Stimulated activated CD8-positive, alpha-beta memory T cell treated with anti-CD3 and anti-CD28 coated beads, Interleukin-2, amount 100 ng/mL, for 48 hours (primary cell): ENCODE results near the gene CCDC183.
"Not testable (repeated sequence)": the region's sequence is repeated elsewhere in the genome, so short reads cannot be mapped to it uniquely, and the experiment has no call there.

Experiments used
- DNase-seq, 2 donors: peaks; one replicate each; pipeline ENCODE4 v3.0.0-alpha.2; 2020; ENCODE audit warnings: low read depth in 2 of 2

The CCDC183 gene

GRCh38 chr9:136824496-136825225 lies 28.5 kb downstream of the CCDC183 start:
- DNase-seq = no peak

- no peak for DNase-seq
These were observed 29.4 kb downstream of the CCDC183 start for GRCh38 chr9:136825295-136826187.

GRCh38 chr9:136826188-136826541 lies 30.0 kb downstream of the CCDC183 start:
- no peak for DNase-seq

- DNase-seq = no peak
These were observed 30.8 kb downstream of the CCDC183 start for GRCh38 chr9:136826703-136827582.

- no peak for DNase-seq
These were observed 31.8 kb downstream of the CCDC183 start for GRCh38 chr9:136827794-136828473.

- no peak for DNase-seq
These were observed 32.5 kb downstream of the CCDC183 start for GRCh38 chr9:136828474-136829140.

GRCh38 chr9:136829412-136829811 lies 33.3 kb downstream of the CCDC183 start:
- DNase-seq = no peak

GRCh38 chr9:136829981-136830885 lies 34.1 kb downstream of the CCDC183 start:
- no peak for DNase-seq

GRCh38 chr9:136831002-136831719 lies 35.0 kb downstream of the CCDC183 start:
- no peak for DNase-seq

GRCh38 chr9:136831720-136832104 lies 35.6 kb downstream of the CCDC183 start:
- no peak for DNase-seq

- DNase-seq = no peak
These were observed 36.4 kb downstream of the CCDC183 start for GRCh38 chr9:136832581-136832980.

GRCh38 chr9:136833381-136834048 lies 37.4 kb downstream of the CCDC183 start:
- not testable (repeated sequence) for DNase-seq

- DNase-seq = no peak
These were observed 39.2 kb downstream of the CCDC183 start for GRCh38 chr9:136835162-136835931.

- DNase-seq = no peak
These were observed 40.1 kb downstream of the CCDC183 start for GRCh38 chr9:136835932-136836904.

GRCh38 chr9:136837146-136837855 lies 41.2 kb downstream of the CCDC183 start:
- DNase-seq = no peak

- DNase-seq = not testable (repeated sequence)
These were observed 41.7 kb downstream of the CCDC183 start for GRCh38 chr9:136837856-136838277.
